ENCODE results near the gene MAGI2. TPM values are rescaled to one million over a fixed set of nuclear protein-coding genes. Genes with fewer than 3 reads are reported as not detected.

MAGI2 gene
- total and polyA plus RNA-seq, 2 of the 13 experiments (the other 11 are each of a cell fraction or from before 2014, with no cell fraction given), result 1.5 to 3.8 TPM

- no peak overlapping the region for H3K27ac ChIP-seq (ENCODE audit: extremely low read length, insufficient read depth, low read length)
- no peak for DNase-seq (ENCODE audit: low spot score)
- no peak overlapping the region for H3K4me2 ChIP-seq (ENCODE audit: low read depth, low read length)
- H3K9ac ChIP-seq (ENCODE audit: insufficient read depth, low read depth, low read length), result no peak overlapping the region
- no peak overlapping the region for H2AFZ ChIP-seq (ENCODE audit: low read length)
- no TSS peak for BruUV-seq (replicated peaks)
- no peak overlapping the region for H3K4me3 ChIP-seq (replicated peaks in 1 of 3; ENCODE audit: insufficient read depth in 1 of 3, low read depth in 2 of 3, low read length in 3 of 3)
- no peaks in the 10 kb centered on the region; the same call in 1 of the 2 replicates for H4K20me1 ChIP-seq (ENCODE audit: insufficient read depth, low read length)
- no peaks in the 10 kb centered on the region for H3K4me1 ChIP-seq (ENCODE audit: insufficient read depth, low read length)
- H3K27me3 ChIP-seq (ENCODE audit: control insufficient read depth in 1 of 2, insufficient read depth in 2 of 2, low read length in 2 of 2), result no peaks in the 10 kb centered on the region
- intact Hi-C loops (cut with micrococcal nuclease; ENCODE audit: unreplicated experiment) (no loop called here), in situ Hi-C loops (cut with HindIII; ENCODE audit: extremely low pct_ligation_motif_present, low pct_unique_long_range_greater_than_20kb) (loop anchor here (25.0 kb wide), 1 partner anchor 451 kb away; no protein-coding TSS in a partner anchor)
- no peaks in the 10 kb centered on the region for H3K79me2 ChIP-seq (ENCODE audit: insufficient read depth, low read length)
- WGBS (ENCODE audit: low lambda C conversion rate), result 81% methylated on average over 1 of the region's 1 CpG
- ChIA-PET CTCF (ENCODE audit: low intra/inter-chr PET ratio, low total read pairs) (no interaction called here), POLR2A (no interaction called here)
- FAIRE-seq, result no peak
- no peaks in the 10 kb centered on the region for H3K36me3 ChIP-seq (replicated peaks in 1 of 2; ENCODE audit: control insufficient read depth in 1 of 2, insufficient read depth in 2 of 2, low read length in 2 of 2)
- no peak for ATAC-seq
- H3K9me3 ChIP-seq (ENCODE audit: low read length), result no peaks in the 10 kb centered on the region
- no peak for TF ChIP-seq ZGPAT (CRISPR knock-in tag; IDR thresholded peaks at IDR 0.05)
- no peak for TF ChIP-seq RBM22 (optimal IDR thresholded peaks at IDR 0.05; ENCODE audit: low read length)
- TF ChIP-seq E2F2 (CRISPR knock-in tag; IDR thresholded peaks at IDR 0.05; ENCODE audit: borderline replicate concordance), result no peak
- TF ChIP-seq FOSL1 (CRISPR knock-in tag; IDR thresholded peaks at IDR 0.05; ENCODE audit: borderline replicate concordance), result no peak
- TF ChIP-seq ATM (IDR thresholded peaks at IDR 0.05; ENCODE audit: borderline replicate concordance), result no peak
- TF ChIP-seq HNF1B (CRISPR knock-in tag; IDR thresholded peaks at IDR 0.05), result no peak
- no peak for TF ChIP-seq XRCC5 (optimal IDR thresholded peaks at IDR 0.05; ENCODE audit: low read length)
- TF ChIP-seq ZNF207 (IDR thresholded peaks at IDR 0.05; ENCODE audit: borderline replicate concordance), result no peak
- no peak for TF ChIP-seq U2AF1 (optimal IDR thresholded peaks at IDR 0.05; ENCODE audit: low read depth, low read length)
- no peak for TF ChIP-seq ZBTB7A (CRISPR knock-in tag; IDR thresholded peaks at IDR 0.05)
- no peak for TF ChIP-seq ATF4 (CRISPR knock-in tag; IDR thresholded peaks at IDR 0.05)
- TF ChIP-seq KMT2B (CRISPR knock-in tag; IDR thresholded peaks at IDR 0.05), result no peak
- no peak for TF ChIP-seq ZNF20 (CRISPR knock-in tag; IDR thresholded peaks at IDR 0.05)
- TF ChIP-seq IRF2 (CRISPR knock-in tag; IDR thresholded peaks at IDR 0.05), result no peak
Observed at GRCh38 chr7:79286181-79286580, 167.3 kb downstream of the MAGI2 start.
